Hypothalamus (tissue), 51 donors: ENCODE measurements around the gene KIN.
"Not testable (repeated sequence)": the region's sequence is repeated elsewhere in the genome, so short reads cannot be mapped to it uniquely, and the experiment has no call there.

Source experiments
- DNase-seq, 51 donors: peaks; one replicate each; lab custom pipeline; 2025; lab: John Stamatoyannopoulos, UW

The KIN gene

GRCh38 chr10:7795605-7796004, 7.8 kb upstream of the KIN start:
- DNase-seq = no peak

DNA sequence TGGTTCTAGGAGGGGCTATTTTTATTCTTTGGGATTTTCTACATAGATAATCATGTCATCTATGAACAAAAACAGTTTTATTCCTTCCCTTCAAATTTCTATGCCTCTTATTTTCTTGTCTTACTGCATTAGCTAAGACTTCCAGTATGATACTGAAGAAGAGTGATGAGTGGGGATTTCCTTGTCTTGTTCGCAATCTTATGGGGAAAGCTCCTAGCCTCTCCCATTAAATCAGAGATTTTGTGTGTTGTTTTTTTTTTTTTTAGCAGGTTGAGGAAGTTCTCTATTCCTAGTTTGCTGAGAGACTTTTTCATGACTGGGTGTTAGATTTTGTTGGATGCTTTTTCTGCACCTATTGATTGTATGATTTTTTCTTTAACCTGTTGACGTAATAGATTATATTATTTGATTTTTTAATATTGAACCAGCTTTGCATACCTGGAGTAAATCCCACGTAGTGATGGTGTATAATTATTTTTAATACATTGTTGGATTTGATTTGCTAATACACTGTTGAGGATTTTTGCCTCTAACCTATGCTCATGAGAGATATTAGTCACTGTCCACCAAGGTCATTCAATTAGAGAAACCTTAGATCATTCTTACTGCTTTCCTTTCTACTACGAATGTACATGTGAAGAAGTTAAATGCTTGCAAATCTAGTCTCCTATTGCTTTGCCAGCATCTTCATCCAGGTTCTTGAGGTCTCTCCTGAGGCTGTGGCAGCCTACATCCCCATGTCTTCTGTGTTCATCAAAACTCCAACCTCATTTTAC, 6.6 kb upstream of the KIN start:
- no peak for DNase-seq

- peak in 1 of 51 donors; percentile 4 for DNase-seq
Measured at GRCh38 chr10:7792541-7792940, 4.7 kb upstream of the KIN start.

- no peak for DNase-seq
Measured at GRCh38 chr10:7789390-7789789, 1.6 kb upstream of the KIN start.

DNA sequence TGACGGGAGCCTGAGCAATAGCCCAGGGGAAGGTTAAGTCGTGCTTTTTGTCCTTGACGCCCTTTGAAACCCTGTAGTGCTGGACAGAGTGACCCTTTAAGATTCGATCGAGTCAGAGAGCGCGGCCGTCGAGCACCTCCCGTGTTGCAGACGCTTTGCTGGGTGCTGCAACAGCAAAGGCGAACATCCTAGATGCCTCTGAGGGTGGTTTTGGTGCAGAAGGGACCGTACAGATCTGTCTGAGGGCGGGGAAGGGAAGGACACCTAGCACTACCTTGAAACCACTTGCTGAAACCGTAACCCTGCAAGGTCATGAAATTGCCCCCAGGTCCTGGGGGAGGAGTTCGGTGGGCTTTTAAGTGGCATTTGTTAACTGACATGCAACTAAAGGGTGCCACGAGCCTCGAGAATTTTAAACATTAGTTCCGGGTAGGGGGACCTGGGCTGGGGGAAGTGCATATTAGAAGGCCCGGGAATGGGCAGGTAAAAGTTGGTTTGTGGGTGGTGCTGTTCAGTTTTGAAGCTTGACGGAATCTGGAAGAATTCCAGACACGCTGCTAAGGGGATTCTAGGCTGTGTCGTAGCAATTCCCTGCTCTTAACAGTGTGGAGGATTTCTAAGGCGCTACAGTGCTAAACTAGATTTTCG, 970 bp upstream of the KIN start:
- peak in 6 of 51 donors; percentile 18 to 47 (median 36) for DNase-seq

DNA sequence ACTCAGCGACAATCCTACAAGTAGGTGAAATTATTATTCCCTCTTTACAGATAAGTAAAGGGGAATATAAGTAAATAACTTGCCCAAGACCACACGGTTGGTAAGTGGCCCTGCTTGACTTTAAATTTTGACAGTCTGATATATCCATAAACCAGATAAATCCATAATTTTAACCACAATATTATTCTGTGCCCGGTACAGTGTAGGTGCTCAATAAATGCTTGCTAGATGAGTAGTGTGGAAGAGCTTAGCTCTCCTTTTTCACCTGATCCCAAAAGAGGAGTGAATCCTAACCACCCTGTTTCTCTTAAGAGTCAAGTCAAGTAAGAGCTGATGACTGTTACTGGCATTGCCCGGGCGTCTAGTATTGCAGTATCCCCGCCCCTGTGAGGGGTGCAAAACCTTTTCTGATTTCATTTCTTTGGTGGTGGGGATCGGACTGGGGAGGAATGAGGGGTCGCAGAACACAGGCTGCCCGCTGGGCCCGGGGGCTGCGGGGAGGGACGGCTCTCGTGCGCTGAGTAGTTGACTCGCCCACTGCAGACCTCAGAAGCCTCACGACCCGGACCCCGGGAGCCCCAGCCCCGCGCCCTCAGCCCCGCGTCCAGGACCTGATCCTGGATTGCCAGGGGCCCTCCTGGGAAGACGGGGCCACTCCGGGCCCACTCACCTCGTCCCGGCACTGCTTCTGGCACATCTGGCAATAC, 490 bp downstream of the KIN start:
- DNase-seq = peak in 2 of 51 donors; percentile 46 to 65

- no peak for DNase-seq
Measured at GRCh38 chr10:7786430-7786829, 1.4 kb downstream of the KIN start.

GRCh38 chr10:7782194-7782593, 5.6 kb downstream of the KIN start:
- DNase-seq = not testable (repeated sequence)

- no peak for DNase-seq
Measured at GRCh38 chr10:7776777-7777176, 11.0 kb downstream of the KIN start.

- no peak for DNase-seq
Measured at GRCh38 chr10:7773845-7774801, 13.7 kb downstream of the KIN start.

- DNase-seq = no peak
Measured at GRCh38 chr10:7768417-7768816, 19.4 kb downstream of the KIN start.

- no peak for DNase-seq
Measured at GRCh38 chr10:7767209-7767608, 20.6 kb downstream of the KIN start.

DNA sequence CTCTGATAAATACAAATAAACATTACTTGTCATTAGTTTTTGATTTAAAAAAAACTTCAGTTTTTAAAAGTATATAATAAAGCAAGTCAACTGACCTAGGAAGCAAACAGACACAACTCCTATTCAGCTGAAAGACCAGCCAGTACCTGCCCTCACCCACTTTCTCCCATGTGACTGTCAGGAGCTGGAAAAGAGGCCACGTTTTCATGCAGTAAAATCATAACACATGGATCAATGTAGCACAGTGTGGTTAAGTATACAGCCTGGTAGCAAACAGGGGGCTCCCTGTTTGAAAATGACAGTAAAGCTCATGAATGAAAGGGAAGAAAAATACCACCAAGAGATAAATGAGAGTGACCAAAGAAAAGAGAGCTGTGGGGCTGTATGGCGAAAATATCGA, 21.6 kb downstream of the KIN start:
- DNase-seq = no peak

- DNase-seq = no peak
Measured at GRCh38 chr10:7763929-7764328, 23.9 kb downstream of the KIN start.

DNA sequence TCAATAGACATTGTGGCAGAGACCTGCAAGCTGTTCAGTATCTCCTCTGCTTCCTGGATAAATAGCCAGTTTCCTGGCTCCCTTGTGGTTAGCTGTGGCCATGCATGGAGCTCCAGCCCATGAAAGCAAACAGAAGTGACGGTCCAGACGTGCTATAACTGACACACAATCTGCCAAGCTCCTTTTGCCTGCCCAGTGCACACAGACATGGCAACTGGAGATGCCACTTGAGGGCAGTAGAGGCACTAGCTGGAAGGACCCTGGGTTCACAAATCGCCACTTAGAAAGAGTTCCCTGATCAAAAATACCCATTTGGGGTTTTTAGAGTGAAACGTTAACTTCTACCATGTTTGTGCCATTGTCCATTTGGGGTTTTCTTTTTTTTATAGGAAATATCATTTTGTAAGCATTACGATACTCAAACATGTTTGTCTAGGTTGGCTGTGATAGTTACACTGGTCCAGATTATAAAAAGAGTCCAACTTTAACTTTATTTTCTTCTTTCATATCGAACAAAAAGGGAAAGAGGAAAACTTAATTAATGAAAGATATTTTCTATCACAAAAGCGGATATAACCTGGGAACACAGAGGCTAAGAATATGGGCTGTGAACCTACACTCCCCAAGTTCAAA, 31.3 kb downstream of the KIN start:
- DNase-seq = peak in 3 of 51 donors; percentile 1 to 2 (median 2)

GRCh38 chr10:7755103-7755502, 32.7 kb downstream of the KIN start:
- no peak for DNase-seq

GRCh38 chr10:7752251-7752650, 35.5 kb downstream of the KIN start:
- no peak for DNase-seq

DNA sequence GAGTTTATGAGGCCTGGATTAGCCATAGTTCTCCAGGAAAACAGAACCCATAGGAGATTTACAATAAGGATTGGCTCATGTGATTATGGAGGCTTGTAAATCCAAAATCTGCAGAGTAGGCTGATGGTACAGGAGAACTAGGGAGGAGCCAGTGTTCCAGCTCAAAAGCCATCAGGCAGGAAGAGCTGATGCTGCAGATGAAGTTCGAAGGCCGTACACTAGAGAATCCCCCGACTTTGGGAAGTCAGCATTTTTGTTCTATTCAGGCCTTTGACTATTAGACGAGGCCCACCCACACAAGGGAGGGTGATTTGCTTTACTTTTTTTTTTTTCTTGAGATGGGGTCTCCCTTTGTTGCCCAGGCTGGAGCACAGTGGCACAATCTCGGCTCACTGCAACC, 37.6 kb downstream of the KIN start:
- DNase-seq = no peak

DNA sequence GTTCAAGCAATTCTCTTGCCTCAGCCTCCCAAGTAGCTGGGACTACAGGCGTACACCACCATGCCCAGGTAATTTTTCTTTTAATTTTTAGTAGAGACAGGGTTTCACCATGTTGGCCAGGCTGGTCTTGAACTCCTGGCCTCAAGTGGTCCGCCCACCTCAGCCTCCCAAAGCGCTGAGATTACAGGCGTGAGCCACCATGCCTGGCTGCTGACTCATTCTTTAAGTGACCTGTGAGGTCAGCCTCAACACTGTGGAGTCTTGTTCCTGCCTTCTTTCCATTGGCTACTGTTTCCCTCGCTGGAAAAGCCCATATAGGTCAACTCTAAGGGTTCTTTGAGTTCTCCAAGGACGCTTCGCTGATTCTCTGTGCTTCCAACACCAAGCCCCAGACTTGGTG, 39.2 kb downstream of the KIN start:
- DNase-seq = not testable (repeated sequence)

- no peak for DNase-seq
Measured at GRCh38 chr10:7744307-7744706, 43.5 kb downstream of the KIN start.
